Activated naive CD4-positive, alpha-beta T cell treated with anti-CD3 and anti-CD28 coated beads for 36 hours (primary cell): ENCODE measurements around the gene PBX4. TPM values are rescaled to one million over a fixed set of nuclear protein-coding genes. Genes with fewer than 3 reads are reported as not detected.

ENCODE experiments used
- CTCF ChIA-PET: fragments of 350-600 bp; sonication (Branson Sonifier 250); formaldehyde crosslinking; loops from one replicate; lab custom pipeline; 2021; ENCODE audit warnings: antibody characterized with exemption; lab: Charles Lee
- DNase-seq: peaks from one replicate; pipeline ENCODE4 v3.0.0-alpha.2; 2020
- H3K27ac Mint-ChIP-seq: one replicate; pipeline ENCODE4 v1.8.0; 2021; ENCODE audit warnings: mild to moderate bottlenecking, mixed read lengths
- H3K27me3 Mint-ChIP-seq: one replicate; pipeline ENCODE4 v1.8.0; 2021; ENCODE audit warnings: low read depth, mixed read lengths
- H3K36me3 Mint-ChIP-seq: one replicate; pipeline ENCODE4 v1.8.0; 2021; ENCODE audit warnings: low read depth, mixed read lengths
- H3K4me1 Mint-ChIP-seq: one replicate; pipeline ENCODE4 v1.8.0; 2021; ENCODE audit warnings: low read depth, mixed read lengths
- H3K4me3 Mint-ChIP-seq: one replicate; pipeline ENCODE4 v1.8.0; 2021; ENCODE audit warnings: mild to moderate bottlenecking, moderate library complexity, mixed read lengths
- H3K9me3 Mint-ChIP-seq: one replicate; pipeline ENCODE4 v1.8.0; 2021; ENCODE audit warnings: mixed read lengths
- intact Hi-C: fragments of 100-400 bp; cut with micrococcal nuclease; formaldehyde crosslinking; loops from one replicate; pipeline ENCODE4 v1.15.1; 2023
- total RNA-seq, 2 experiments: library from RNA; stranded (reverse); gene quantifications; one replicate each; pipeline ENCODE4 v1.2.3, GENCODE V29; 2021

Gene PBX4
- total RNA-seq, 2 experiments from 2014 or later, result 13.5 to 17.5 TPM

DNA sequence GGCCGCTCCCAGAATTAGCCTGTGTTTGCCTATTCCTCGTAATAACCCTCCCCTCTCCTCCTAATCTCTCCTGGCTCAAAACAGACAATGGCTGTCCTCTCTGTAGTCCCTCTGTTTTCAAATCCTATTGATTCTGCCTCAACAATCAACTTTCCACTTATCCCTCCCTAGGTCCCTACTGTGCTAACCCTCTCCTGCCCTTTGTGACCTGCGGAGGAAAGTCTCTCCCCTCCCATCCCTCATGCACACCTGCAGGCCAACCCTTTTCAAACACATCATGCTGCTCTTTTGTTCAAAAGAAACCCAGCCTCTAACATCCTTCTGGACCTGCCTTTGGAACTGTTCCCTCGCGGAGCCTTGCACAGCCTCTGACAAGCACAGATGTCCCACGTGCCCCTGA is 43.1 kb downstream of the PBX4 start:
- Mint-ChIP-seq H3K27me3 (no peaks in the 10 kb centered on the region), H3K9me3 (no peaks in the 10 kb centered on the region), H3K27ac (no peak overlapping the region), H3K36me3 (peaks cover 2% of the 10 kb centered on the region), H3K4me1 (peaks cover 7% of the 10 kb centered on the region), H3K4me3 (no peak overlapping the region)
- intact Hi-C loops, result no loop called here
- DNase-seq, result no peak
- CTCF ChIA-PET, result interaction anchor here (2.4 kb wide), 1 partner anchor 21 kb away, joined by 14 read pairs; no protein-coding TSS in a partner anchor

- intact Hi-C loops, result no loop called here
- peaks cover 10% of the 10 kb centered on the region for H3K36me3 Mint-ChIP-seq
- no peak for DNase-seq
- no peaks in the 10 kb centered on the region for H3K4me1 Mint-ChIP-seq
- no peaks in the 10 kb centered on the region for H3K27me3 Mint-ChIP-seq
- no peaks in the 10 kb centered on the region for H3K9me3 Mint-ChIP-seq
- CTCF ChIA-PET, result interaction anchor here (0.7 kb wide), 1 partner anchor 15 kb away, joined by 3 read pairs; no protein-coding TSS in a partner anchor
- H3K4me3 Mint-ChIP-seq, result no peak overlapping the region
- no peak overlapping the region for H3K27ac Mint-ChIP-seq
Observed at GRCh38 chr19:19571071-19571786, 47.3 kb downstream of the PBX4 start.

- Mint-ChIP-seq H3K27ac (no peak overlapping the region), H3K36me3 (peaks cover 10% of the 10 kb centered on the region), H3K9me3 (no peaks in the 10 kb centered on the region), H3K4me3 (no peak overlapping the region), H3K27me3 (no peaks in the 10 kb centered on the region), H3K4me1 (no peaks in the 10 kb centered on the region)
- intact Hi-C loops, result no loop called here
- DNase-seq, result no peak
- CTCF ChIA-PET, result no interaction called here
Observed at GRCh38 chr19:19570571-19570970, 47.9 kb downstream of the PBX4 start.

GRCh38 chr19:19568802-19569756 is 49.4 kb downstream of the PBX4 start:
- no peak for DNase-seq
- H3K4me1 Mint-ChIP-seq, result no peaks in the 10 kb centered on the region
- intact Hi-C loops, result no loop called here
- peaks cover 21% of the 10 kb centered on the region for H3K36me3 Mint-ChIP-seq
- H3K27me3 Mint-ChIP-seq, result no peaks in the 10 kb centered on the region
- no peak overlapping the region for H3K4me3 Mint-ChIP-seq
- no peak overlapping the region for H3K27ac Mint-ChIP-seq
- H3K9me3 Mint-ChIP-seq, result no peaks in the 10 kb centered on the region
- CTCF ChIA-PET, result interaction anchor here (1.6 to 2.7 kb wide), 2 partner anchors 14 to 16 kb away, joined by 4 to 18 read pairs; no protein-coding TSS in a partner anchor

DNA sequence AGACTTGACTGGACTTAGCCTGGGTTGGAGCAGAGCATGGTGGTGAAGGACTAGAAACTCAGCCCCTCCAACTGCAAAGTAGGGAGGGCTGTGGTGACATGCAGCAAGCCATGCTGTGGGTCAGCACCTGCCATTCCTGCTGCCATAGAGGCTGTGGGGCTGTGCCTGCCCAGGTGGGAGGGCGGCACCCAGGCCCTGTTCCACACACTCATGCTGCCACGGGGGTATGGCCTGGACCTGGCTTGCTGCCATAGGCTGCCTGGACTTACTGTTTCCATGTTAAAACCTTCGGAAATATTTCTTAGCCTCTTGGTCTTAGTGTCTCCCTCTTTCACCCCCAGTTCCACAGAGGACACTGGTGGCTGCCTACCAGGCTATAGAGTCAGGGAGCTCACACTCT is 51.1 kb downstream of the PBX4 start:
- no peak overlapping the region for H3K4me3 Mint-ChIP-seq
- H3K4me1 Mint-ChIP-seq, result peaks cover 3% of the 10 kb centered on the region
- no peaks in the 10 kb centered on the region for H3K9me3 Mint-ChIP-seq
- H3K27me3 Mint-ChIP-seq, result no peaks in the 10 kb centered on the region
- no peak for DNase-seq
- intact Hi-C loops, result no loop called here
- no peak overlapping the region for H3K27ac Mint-ChIP-seq
- CTCF ChIA-PET, result interaction anchor here (1.6 to 2.7 kb wide), 2 partner anchors 13 to 14 kb away, joined by 4 to 18 read pairs; no protein-coding TSS in a partner anchor
- H3K36me3 Mint-ChIP-seq, result peaks cover 21% of the 10 kb centered on the region

GRCh38 chr19:19566306-19566705 is 52.2 kb downstream of the PBX4 start:
- Mint-ChIP-seq H3K9me3 (no peaks in the 10 kb centered on the region), H3K27ac (no peak overlapping the region), H3K4me1 (peaks cover 3% of the 10 kb centered on the region), H3K36me3 (peaks cover 23% of the 10 kb centered on the region), H3K4me3 (no peak overlapping the region), H3K27me3 (no peaks in the 10 kb centered on the region)
- CTCF ChIA-PET, result interaction anchor here (1.5 kb wide), 1 partner anchor 12 kb away, joined by 5 read pairs; no protein-coding TSS in a partner anchor
- intact Hi-C loops, result no loop called here
- DNase-seq, result no peak

- Mint-ChIP-seq H3K36me3 (peaks cover 19% of the 10 kb centered on the region), H3K27me3 (no peaks in the 10 kb centered on the region), H3K27ac (peak overlapping the region; percentile 50), H3K9me3 (no peaks in the 10 kb centered on the region), H3K4me3 (no peak overlapping the region), H3K4me1 (peaks cover 21% of the 10 kb centered on the region)
- DNase-seq, result no peak
- CTCF ChIA-PET, result interaction anchor here (0.7 kb wide), 1 partner anchor 210 kb away, joined by 5 read pairs; no protein-coding TSS in a partner anchor
- intact Hi-C loops, result loop anchor here (1.0 to 2.0 kb wide), 3 partner anchors 55 to 80 kb away; partner anchors contain the start of genes GMIP and PBX4
Observed at GRCh38 chr19:19563348-19563848, 55.1 kb downstream of the PBX4 start.

DNA sequence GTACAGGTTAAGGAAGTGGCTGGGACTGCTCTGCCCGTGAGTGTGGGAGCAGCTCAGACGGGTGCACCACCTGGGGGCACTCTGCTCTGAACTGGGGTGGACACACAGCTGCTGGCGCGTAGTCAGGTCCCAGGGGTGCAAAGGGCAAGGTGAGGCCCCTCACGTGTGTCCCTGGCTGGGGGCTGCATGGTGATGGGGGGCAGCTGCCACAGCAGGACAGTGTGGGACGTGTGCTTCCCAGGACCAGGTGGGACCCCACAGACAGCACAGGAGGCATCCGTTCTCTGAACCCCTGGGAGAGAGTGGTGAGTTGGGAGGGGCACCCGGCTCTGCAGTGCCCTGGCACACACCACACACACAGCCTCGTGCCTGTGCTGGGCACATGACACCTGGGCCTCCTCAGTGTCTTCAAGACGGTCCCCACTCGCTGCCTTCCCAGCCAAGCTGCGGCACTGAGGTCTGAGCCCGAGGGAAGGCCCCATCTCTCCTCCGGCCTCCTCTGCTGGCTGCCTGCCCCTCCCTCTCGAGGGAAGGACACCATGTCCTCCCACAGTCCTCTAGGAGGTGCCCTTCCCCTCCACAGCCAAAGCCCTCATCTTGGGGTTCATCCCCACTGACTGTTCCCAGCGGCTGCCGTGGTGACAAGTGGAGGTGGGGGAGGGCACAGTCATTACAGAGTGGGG is 55.7 kb downstream of the PBX4 start:
- Mint-ChIP-seq H3K9me3 (no peaks in the 10 kb centered on the region), H3K36me3 (peaks cover 19% of the 10 kb centered on the region), H3K27ac (peak overlapping the region; percentile 50), H3K4me1 (peaks cover 22% of the 10 kb centered on the region), H3K4me3 (no peak overlapping the region), H3K27me3 (no peaks in the 10 kb centered on the region)
- CTCF ChIA-PET, result no interaction called here
- intact Hi-C loops, result loop anchor here (1.0 to 2.0 kb wide), 3 partner anchors 56 to 80 kb away; partner anchors contain the start of genes GMIP and PBX4
- peak; percentile 65 for DNase-seq

GRCh38 chr19:19561946-19562664 is 56.4 kb downstream of the PBX4 start:
- Mint-ChIP-seq H3K27ac (peak overlapping the region; percentile 22), H3K4me1 (peaks cover 22% of the 10 kb centered on the region), H3K4me3 (no peak overlapping the region), H3K36me3 (peaks cover 19% of the 10 kb centered on the region), H3K27me3 (no peaks in the 10 kb centered on the region), H3K9me3 (no peaks in the 10 kb centered on the region)
- DNase-seq, result no peak
- intact Hi-C loops, result loop anchor here (2.0 kb wide), 2 partner anchors 57 to 65 kb away; partner anchors contain the start of gene PBX4
- CTCF ChIA-PET, result interaction anchor here (0.5 kb wide), 1 partner anchor 81 kb away, joined by 3 read pairs; no protein-coding TSS in a partner anchor

- intact Hi-C loops, result no loop called here
- Mint-ChIP-seq H3K4me1 (peaks cover 22% of the 10 kb centered on the region), H3K36me3 (peaks cover 15% of the 10 kb centered on the region), H3K4me3 (no peak overlapping the region), H3K9me3 (no peaks in the 10 kb centered on the region), H3K27ac (no peak overlapping the region), H3K27me3 (no peaks in the 10 kb centered on the region)
- no peak for DNase-seq
- CTCF ChIA-PET, result interaction anchor here (0.9 to 2.2 kb wide), 2 partner anchors 9 to 27 kb away, joined by 4 to 5 read pairs; no protein-coding TSS in a partner anchor
Observed at GRCh38 chr19:19559931-19560330, 58.6 kb downstream of the PBX4 start.

DNA sequence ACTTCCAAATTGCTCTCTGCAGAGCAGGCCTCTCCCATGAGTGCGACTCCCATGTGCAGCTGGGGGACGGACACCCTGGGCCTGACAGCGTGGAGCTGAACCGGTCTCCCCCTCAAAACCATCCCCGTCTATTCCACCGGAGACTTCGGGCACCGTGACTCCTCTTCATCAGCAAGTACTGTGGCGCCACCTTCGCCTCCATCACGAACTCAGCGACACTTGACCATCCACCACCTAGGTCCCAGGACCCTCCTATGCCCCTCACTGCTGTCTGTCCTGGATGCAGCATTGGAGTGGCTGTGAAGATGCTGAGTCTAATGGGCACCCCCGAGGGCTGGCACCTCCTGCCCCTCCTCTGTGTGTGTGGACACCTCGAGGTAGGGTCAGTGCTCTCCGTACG is 59.9 kb downstream of the PBX4 start:
- no peak for DNase-seq
- CTCF ChIA-PET, result interaction anchor here (2.1 kb wide), 1 partner anchor 85 kb away, joined by 7 read pairs; the partner anchor contains the start of gene GMIP
- Mint-ChIP-seq H3K4me1 (peaks cover 24% of the 10 kb centered on the region), H3K9me3 (no peaks in the 10 kb centered on the region), H3K4me3 (no peak overlapping the region), H3K27me3 (no peaks in the 10 kb centered on the region), H3K36me3 (peaks cover 9% of the 10 kb centered on the region), H3K27ac (no peak overlapping the region)
- intact Hi-C loops, result no loop called here
